ENCODE measurements around the gene NAT8L.

- no peak for TF ChIP-seq CTCF (IDR thresholded peaks at IDR 0.05; ENCODE audit: poor library complexity)
- TF ChIP-seq EZH2 (IDR thresholded peaks at IDR 0.05; ENCODE audit: borderline replicate concordance): no peak
- TF ChIP-seq EZH2phosphoT487 (IDR thresholded peaks at IDR 0.05; ENCODE audit: low read depth, severe bottlenecking, unreplicated experiment): no peak
These were observed 13.6 kb upstream of the NAT8L start for GRCh38 chr4:2045518-2045951.
